Fibroblast of skin of abdomen (primary cell): ENCODE measurements around the gene EEF1A2.
"Not testable (repeated sequence)": the region's sequence is repeated elsewhere in the genome, so short reads cannot be mapped to it uniquely, and the experiment has no call there.

ENCODE experiments used
- DNase-seq: peaks from one replicate; pipeline ENCODE4 v3.0.0-alpha.2; 2013

Gene EEF1A2

DNA sequence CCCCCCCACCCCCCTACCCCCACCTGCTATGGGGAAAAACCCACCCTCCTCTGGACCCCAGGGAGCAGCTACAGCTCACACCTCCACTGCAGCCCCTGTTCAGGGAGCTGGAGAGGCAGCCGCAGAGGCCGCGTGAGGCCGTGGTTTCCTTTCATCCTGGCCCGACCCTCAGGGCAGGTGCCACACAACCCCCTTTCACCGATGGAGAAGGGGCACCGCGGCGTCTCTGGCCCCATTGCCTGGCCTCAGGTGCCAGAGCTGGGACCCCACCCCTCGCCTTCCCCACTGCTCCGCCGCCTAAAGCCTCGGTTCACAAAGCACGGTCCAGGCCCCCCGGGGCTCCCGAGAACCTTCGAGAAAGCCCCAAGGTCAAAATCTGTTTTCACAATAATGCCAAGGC lies 14.6 kb downstream of the EEF1A2 start:
- no peak for DNase-seq

- DNase-seq, result no peak
Measured at GRCh38 chr20:63483834-63484233, 15.0 kb downstream of the EEF1A2 start.

DNA sequence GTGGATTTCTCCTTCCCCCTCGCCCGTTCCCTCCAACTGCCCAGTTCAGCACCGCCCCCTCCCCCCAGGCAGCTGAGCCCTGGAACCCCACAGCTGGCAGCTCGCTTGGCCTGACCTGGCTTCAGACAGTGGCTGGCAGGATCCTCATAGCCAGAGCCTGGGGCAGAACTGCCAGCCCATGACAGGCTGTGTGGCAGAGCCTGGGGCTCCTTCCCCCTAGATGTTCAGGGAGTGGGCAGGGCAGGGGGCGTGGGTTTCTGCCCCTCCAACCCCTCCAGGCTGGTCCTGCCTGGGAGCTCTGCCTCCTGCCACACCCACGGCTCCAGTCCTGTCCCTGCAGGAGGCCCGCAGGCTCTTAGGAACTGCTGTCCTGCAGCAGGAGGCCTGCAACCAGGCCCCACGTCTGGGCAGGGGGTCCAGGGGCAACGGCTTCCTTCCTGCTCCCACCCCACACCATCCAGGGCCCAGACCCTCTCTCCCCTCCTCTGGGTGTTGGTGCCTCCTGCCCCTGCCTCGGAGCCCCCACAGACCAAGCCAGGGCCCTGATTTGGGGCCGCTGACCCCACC lies 16.8 kb downstream of the EEF1A2 start:
- DNase-seq, result no peak

GRCh38 chr20:63481503-63481902 lies 17.4 kb downstream of the EEF1A2 start:
- DNase-seq, result no peak

- DNase-seq, result not testable (repeated sequence)
Measured at GRCh38 chr20:63479695-63480419, 19.0 kb downstream of the EEF1A2 start.

- no peak for DNase-seq
Measured at GRCh38 chr20:63478346-63479302, 20.3 kb downstream of the EEF1A2 start.

DNA sequence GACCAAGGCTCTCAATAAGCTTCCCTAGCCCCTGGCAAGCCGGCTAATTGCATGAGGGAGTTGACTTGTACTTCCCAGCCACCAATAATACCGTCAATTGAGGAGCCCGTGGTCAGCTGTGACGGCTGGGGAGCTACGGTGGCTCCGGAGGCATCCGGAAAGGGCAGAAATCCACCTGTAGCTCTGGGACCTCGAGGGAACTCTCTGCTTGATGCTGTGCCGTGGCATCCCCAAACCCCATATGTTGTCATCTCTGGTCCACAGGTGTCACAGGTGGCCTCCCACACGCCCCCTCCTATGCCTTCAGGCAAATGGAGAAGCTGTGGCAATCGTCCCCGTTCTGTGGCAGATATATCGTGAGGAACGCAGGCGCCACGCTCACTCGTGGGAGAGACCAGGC lies 20.9 kb downstream of the EEF1A2 start:
- no peak for DNase-seq

DNA sequence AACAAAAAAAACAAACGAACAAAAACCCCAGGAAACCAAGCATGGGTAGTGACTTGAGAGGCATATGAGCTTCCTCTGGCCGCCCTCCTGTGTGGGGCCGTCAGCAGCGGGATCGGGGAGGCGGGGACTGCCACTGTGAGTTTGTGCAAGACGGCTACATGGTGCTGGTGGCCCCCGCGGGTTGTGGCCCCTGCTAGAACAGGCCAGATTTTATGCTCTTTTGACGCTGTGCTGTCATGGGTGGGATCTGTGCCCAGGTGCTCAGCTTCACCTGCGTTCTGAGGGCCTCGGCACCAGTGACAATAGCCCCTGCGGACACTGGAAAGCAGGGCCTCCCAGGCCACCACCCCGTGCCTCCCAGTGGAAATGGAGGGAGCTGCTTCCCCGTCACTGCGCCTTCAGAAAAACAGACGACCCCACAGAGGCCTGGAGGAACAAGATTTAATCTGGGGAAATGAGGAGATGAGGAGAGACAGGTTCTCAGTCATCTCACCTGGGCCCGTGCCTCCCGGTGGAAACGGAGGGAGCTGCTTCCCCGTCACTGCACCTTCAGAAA lies 21.7 kb downstream of the EEF1A2 start:
- DNase-seq, result no peak

GRCh38 chr20:63475209-63475608 lies 23.7 kb downstream of the EEF1A2 start:
- no peak for DNase-seq

- no peak for DNase-seq
Measured at GRCh38 chr20:63473555-63474449, 25.1 kb downstream of the EEF1A2 start.

DNA sequence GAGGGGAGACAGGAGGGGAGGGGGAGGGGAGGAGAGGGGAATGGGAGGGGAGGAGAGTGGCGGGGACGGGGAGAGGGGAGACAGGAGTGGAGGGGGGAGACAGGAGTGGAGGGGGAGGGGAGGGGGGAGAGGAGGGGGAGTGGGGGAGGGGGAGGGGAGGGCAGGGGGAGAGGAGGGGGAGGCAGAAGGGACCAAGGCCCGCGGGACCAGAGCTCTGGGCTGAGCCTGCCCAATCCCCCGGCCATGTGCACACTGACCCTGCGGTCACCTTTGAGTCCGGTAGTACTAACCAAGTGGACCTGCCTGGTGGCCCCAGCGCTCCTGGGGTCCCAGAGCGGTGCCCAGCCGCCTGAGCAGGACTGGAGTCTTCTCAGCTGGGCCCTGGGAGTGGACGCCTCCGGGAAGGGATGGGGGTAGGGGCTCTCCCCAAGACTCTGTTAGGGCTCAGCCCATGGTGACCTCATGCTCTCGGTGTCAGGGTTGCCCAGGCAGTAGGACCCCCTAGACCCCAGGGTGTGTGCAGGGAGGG lies 26.0 kb downstream of the EEF1A2 start:
- DNase-seq, result no peak

DNA sequence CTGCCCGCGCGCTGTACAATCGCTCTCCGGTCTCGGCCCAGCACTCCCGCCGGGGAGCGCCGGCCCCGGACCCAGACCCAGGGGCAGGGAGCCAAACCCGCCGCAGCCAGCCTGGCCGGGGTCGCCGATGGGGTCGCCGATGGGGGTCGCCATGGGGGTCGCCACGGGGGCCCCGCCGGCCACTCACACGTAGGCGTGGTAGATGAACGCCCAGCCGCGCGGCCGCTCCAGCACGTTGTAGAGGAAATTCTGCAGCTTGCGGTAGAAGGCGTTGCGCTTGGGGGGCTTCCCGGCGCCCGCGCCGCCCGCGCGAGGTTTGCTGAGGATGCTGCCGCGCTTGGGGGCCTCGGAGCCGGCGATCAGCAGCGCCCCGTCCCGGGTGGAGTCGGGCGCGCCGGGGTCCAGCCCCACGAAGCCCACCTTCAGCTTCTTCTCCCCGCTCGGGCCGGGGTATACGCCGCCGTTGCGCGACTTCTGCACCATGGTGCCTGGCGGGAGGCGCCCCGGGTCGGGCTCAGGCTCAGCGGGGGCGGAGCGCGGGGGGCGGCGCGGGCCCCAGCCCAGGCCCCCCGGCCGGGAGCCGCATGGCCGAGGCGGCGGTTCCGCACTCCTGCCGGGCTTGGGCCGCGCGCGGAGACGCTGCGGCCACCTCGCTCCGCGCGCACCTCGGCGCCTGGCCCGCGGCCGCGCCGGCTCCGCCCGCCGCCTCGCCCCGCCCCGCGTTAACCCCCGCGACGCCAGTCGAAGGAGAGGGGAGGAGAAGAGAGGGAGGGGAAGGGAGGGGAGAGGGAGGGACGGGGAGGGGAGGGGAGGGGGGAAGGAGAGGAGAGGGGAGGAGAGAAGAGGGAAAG lies 26.7 kb downstream of the EEF1A2 start, which contains the start of gene KCNQ2:
KCNQ2 (minus strand) TSS at position 675 of the 851 bp plus-strand sequence; CDS start at position 483, 192 bp downstream.
- DNase-seq, result no peak

GRCh38 chr20:63471717-63471980 lies 27.2 kb downstream of the EEF1A2 start:
- no peak for DNase-seq

DNA sequence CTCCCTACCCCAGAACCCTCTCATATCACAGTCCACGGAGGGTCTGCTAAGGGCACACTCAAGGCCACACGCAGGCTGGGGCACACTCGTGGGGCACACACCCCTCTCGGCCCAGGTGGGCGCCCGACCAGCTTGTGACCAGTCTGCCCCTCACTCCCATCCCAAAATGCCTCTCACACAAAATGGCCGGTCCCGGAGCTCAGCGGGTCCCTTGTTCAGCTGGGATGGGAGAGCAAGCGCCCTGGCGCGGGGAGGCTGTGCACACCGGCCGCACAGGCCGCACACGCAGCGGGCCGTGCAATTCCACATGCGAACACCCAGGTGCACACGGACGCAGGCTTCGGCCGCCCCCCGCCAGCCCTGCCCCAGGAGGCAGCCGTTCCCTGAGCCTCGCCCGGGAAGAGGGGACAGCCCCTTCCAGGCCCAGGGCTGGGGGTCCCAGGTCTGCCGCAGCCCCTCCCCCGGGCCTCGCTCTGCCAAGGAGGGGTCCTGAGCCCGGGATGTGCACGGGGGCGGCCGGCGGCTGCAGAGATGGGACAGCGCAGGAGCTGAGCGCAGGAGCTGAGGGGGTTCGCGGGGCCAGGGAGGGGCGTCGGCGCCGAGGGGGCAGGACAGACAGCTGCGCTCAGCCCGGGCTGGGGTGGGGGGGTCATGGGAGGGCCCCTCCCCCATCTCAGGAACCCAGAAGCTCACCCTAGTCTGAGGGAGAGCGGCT lies 27.7 kb downstream of the EEF1A2 start:
- DNase-seq, result no peak

DNA sequence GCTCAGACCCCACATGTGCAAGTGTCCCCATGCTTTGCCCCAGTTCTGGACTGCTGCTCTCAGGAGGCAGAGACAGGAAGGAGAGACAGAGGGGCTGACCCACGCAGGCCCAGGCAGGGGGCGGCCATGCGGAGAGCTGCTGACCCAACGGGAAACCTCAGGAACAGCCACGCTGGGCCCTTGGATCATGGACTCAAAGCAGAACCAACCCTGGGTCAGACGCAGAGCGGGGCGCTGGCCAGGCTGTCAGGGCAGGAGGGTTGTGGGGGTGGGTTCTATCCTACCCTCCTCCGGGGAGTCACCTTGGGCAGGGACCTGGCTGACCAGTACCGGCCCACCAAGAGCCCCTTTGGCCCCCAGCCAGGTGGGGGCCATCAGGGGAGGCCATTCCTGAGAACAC lies 28.5 kb downstream of the EEF1A2 start:
- DNase-seq, result no peak

- DNase-seq, result no peak
Measured at GRCh38 chr20:63469713-63470101, 29.2 kb downstream of the EEF1A2 start.

GRCh38 chr20:63469019-63469712 lies 29.7 kb downstream of the EEF1A2 start:
- no peak for DNase-seq

- no peak for DNase-seq
Measured at GRCh38 chr20:63468421-63468820, 30.5 kb downstream of the EEF1A2 start.

DNA sequence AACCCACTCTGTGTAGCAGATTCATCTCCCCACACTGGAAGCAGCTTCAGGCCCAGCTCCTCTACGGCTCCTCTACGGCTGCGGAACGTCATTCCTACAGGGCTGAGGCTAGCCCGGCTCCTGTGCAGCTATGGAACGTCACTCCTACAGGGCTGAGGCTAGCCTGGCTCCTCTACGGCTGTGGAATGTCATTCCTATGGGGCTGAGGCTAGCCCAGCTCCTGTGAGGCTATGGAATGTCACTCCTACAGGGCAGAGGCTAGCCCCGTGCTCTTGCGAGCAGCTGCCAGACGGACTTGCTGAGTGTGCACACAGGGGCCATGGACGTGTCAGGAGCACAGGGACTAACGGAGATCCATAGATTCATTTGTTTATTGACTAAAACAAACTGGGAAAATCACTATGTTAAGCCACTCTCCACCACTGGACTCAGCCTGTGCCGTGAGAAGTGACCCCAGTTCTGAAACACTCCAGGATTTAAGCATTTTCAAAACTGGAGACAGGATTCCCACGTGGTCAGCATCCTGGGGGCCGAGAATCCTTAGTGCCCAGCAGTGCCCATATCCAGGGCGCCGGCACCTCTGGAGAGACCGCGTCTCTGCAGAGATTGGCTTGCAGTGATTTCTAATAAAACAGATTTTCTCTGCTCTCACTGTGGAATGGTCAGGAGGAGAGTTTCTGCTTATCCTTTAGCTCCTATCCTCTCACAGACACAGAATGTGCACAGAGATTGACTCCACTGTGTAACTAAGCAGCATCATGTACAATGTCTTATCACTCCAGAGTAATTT lies 31.4 kb downstream of the EEF1A2 start:
- DNase-seq, result no peak
